Trophoblast cell (in vitro differentiated cells and primary cell): Measurements from ENCODE around the gene ATF6.
A peak's percentile ranks its signal among the peaks of the same experiment; 100 is the strongest.

Experiments used
- DNase-seq, 2 donors: peaks; one replicate each; pipeline ENCODE4 v3.0.0-alpha.2; 2016
- H2AFZ ChIP-seq: 2 replicates; pipeline ENCODE4 v1.6.1; 2013; ENCODE audit warnings: low read length, moderate library complexity, mild to moderate bottlenecking; ENCODE audit not compliant: insufficient read depth, poor library complexity
- H2AK5ac ChIP-seq: 2 replicates; pipeline ENCODE4 v1.6.1; 2013; ENCODE audit warnings: mild to moderate bottlenecking, low read length
- H2BK120ac ChIP-seq: 2 replicates; pipeline ENCODE4 v1.6.1; 2013; ENCODE audit warnings: low read length, mild to moderate bottlenecking, moderate library complexity; ENCODE audit not compliant: insufficient read depth, poor library complexity
- H2BK12ac ChIP-seq: 2 replicates; pipeline ENCODE4 v1.6.1; 2013; ENCODE audit warnings: mild to moderate bottlenecking, low read length, moderate library complexity
- H2BK5ac ChIP-seq: 2 replicates; pipeline ENCODE4 v1.6.1; 2013; ENCODE audit warnings: low read length, low read depth, moderate library complexity, mild to moderate bottlenecking; ENCODE audit not compliant: poor library complexity
- H3K14ac ChIP-seq: 2 replicates; pipeline ENCODE4 v1.6.1; 2013; ENCODE audit warnings: mild to moderate bottlenecking, low read length
- H3K18ac ChIP-seq: 2 replicates; pipeline ENCODE4 v1.6.1; 2013; ENCODE audit warnings: mild to moderate bottlenecking, low read length
- H3K23ac ChIP-seq: 2 replicates; pipeline ENCODE4 v1.6.1; 2013; ENCODE audit warnings: low read length
- H3K27ac ChIP-seq: 2 replicates; pipeline ENCODE4 v1.5.1; 2013; ENCODE audit warnings: low read depth, mild to moderate bottlenecking, inconsistent platforms, low read length, moderate library complexity
- H3K27me3 ChIP-seq: 2 replicates; pipeline ENCODE4 v1.6.1; 2013; ENCODE audit warnings: inconsistent platforms, mild to moderate bottlenecking, low read length, moderate library complexity; ENCODE audit not compliant: insufficient read depth
- H3K36me3 ChIP-seq, 2 experiments: 1 replicate in 1 of 2; 2 replicates in 1 of 2; pipeline ENCODE4 v1.6.1; 2013; ENCODE audit warnings: low read length in 2 of 2, mild to moderate bottlenecking in 2 of 2, moderate library complexity in 1 of 2; ENCODE audit not compliant: insufficient read depth in 2 of 2, control insufficient read depth in 1 of 2
- H3K4ac ChIP-seq: 2 replicates; pipeline ENCODE4 v1.6.1; 2013; ENCODE audit warnings: low read depth, mild to moderate bottlenecking, low read length, moderate library complexity
- H3K4me1 ChIP-seq, 2 experiments: 1 replicate in 1 of 2; 2 replicates in 1 of 2; pipeline ENCODE4 v1.6.1; 2013; ENCODE audit warnings: low read length in 2 of 2, mild to moderate bottlenecking in 2 of 2, moderate library complexity in 1 of 2; ENCODE audit not compliant: insufficient read depth in 2 of 2, control insufficient read depth in 1 of 2
- H3K4me2 ChIP-seq: 2 replicates; pipeline ENCODE4 v1.6.1; 2013; ENCODE audit warnings: inconsistent platforms, mild to moderate bottlenecking, low read length, moderate library complexity
- H3K4me3 ChIP-seq: 2 replicates; pipeline ENCODE4 v1.5.1; 2013; ENCODE audit warnings: mild to moderate bottlenecking, low read depth, low read length, inconsistent platforms
- H3K79me1 ChIP-seq: one replicate; pipeline ENCODE4 v1.6.1; 2013; ENCODE audit warnings: low read length
- H3K79me2 ChIP-seq: 2 replicates; pipeline ENCODE4 v1.6.1; 2013; ENCODE audit warnings: low read length, mild to moderate bottlenecking; ENCODE audit not compliant: control insufficient read depth, insufficient read depth, poor library complexity
- H3K9ac ChIP-seq: 2 replicates; pipeline ENCODE4 v1.6.1; 2013; ENCODE audit warnings: mild to moderate bottlenecking, low read length
- H3K9me3 ChIP-seq: 2 replicates; pipeline ENCODE4 v1.6.1; 2013; ENCODE audit warnings: low read depth, mild to moderate bottlenecking, control low read depth, inconsistent platforms, low read length; ENCODE audit not compliant: insufficient read depth
- H4K12ac ChIP-seq: 2 replicates; pipeline ENCODE4 v1.6.1; 2013; ENCODE audit warnings: low read depth, mild to moderate bottlenecking, low read length, moderate library complexity
- H4K8ac ChIP-seq: 2 replicates; pipeline ENCODE4 v1.6.1; 2013; ENCODE audit warnings: low read depth, mild to moderate bottlenecking, low read length, moderate library complexity
- H4K91ac ChIP-seq: one replicate; pipeline ENCODE4 v1.6.1; 2013; ENCODE audit warnings: low read depth, mild to moderate bottlenecking, low read length, moderate library complexity
- WGBS: extraction: QIAGEN DNeasy Blood & Tissue Kit; methylation state at CpG from one replicate; pipeline ENCODE4 v1.1.7; 2013; ENCODE audit warnings: missing lambda C conversion rate; ENCODE audit not compliant: insufficient read length, insufficient coverage; ENCODE audit errors: extremely low coverage; 5-methylcytosine and 5-hydroxymethylcytosine counted together

The ATF6 gene

GRCh38 chr1:161910604-161911003 lies 144.5 kb downstream of the ATF6 start:
- H3K79me1 ChIP-seq = no peaks in the 10 kb centered on the region
- no peak overlapping the region for H2BK12ac ChIP-seq
- no peak overlapping the region for H3K14ac ChIP-seq
- H3K9ac ChIP-seq = no peak overlapping the region
- H3K4me1 ChIP-seq = no peaks in the 10 kb centered on the region
- no peaks in the 10 kb centered on the region for H3K36me3 ChIP-seq
- H3K23ac ChIP-seq = no peak overlapping the region
- no peak overlapping the region for H2AFZ ChIP-seq
- DNase-seq = peak in 1 of 2 donors; percentile 62
- H2BK5ac ChIP-seq = no peak overlapping the region
- no peaks in the 10 kb centered on the region for H3K79me2 ChIP-seq
- H3K4ac ChIP-seq = no peak overlapping the region
- no peak overlapping the region for H3K4me2 ChIP-seq
- no peak overlapping the region for H4K8ac ChIP-seq
- no peaks in the 10 kb centered on the region for H3K27me3 ChIP-seq
- H3K9me3 ChIP-seq = no peaks in the 10 kb centered on the region
- H3K27ac ChIP-seq = no peak overlapping the region
- H4K12ac ChIP-seq = no peak overlapping the region
- no peak overlapping the region for H4K91ac ChIP-seq
- no peak overlapping the region for H2BK120ac ChIP-seq
- H3K18ac ChIP-seq = no peak overlapping the region
- no peak overlapping the region for H3K4me3 ChIP-seq
- H2AK5ac ChIP-seq = no peak overlapping the region

GRCh38 chr1:161913482-161914140 lies 147.5 kb downstream of the ATF6 start:
- H3K79me1 ChIP-seq = no peaks in the 10 kb centered on the region
- no peaks in the 10 kb centered on the region for H3K79me2 ChIP-seq
- H3K27me3 ChIP-seq = no peaks in the 10 kb centered on the region
- no peak overlapping the region for H2BK5ac ChIP-seq
- H3K23ac ChIP-seq = no peak overlapping the region
- H3K4me2 ChIP-seq = no peak overlapping the region
- H2BK12ac ChIP-seq = no peak overlapping the region
- H3K36me3 ChIP-seq = no peaks in the 10 kb centered on the region
- H3K18ac ChIP-seq = no peak overlapping the region
- no peak overlapping the region for H2BK120ac ChIP-seq
- no peak overlapping the region for H4K12ac ChIP-seq
- no peak overlapping the region for H4K8ac ChIP-seq
- no peak overlapping the region for H3K4ac ChIP-seq
- no peak overlapping the region for H4K91ac ChIP-seq
- no peak overlapping the region for H3K27ac ChIP-seq
- H3K9me3 ChIP-seq = no peaks in the 10 kb centered on the region
- no peak overlapping the region for H2AFZ ChIP-seq
- H3K14ac ChIP-seq = no peak overlapping the region
- H3K4me3 ChIP-seq = no peak overlapping the region
- H2AK5ac ChIP-seq = no peak overlapping the region
- no peak overlapping the region for H3K9ac ChIP-seq
- no peaks in the 10 kb centered on the region for H3K4me1 ChIP-seq
- DNase-seq = no peak

- no CpG with 5 or more reads among the region's 1 CpG for WGBS
- H3K9me3 ChIP-seq = no peaks in the 10 kb centered on the region
- no peak overlapping the region for H3K27ac ChIP-seq
- no peak for DNase-seq
- no peaks in the 10 kb centered on the region for H3K27me3 ChIP-seq
- H2BK5ac ChIP-seq = no peak overlapping the region
- H3K9ac ChIP-seq = no peak overlapping the region
- H3K14ac ChIP-seq = no peak overlapping the region
- H4K12ac ChIP-seq = no peak overlapping the region
- H4K8ac ChIP-seq = no peak overlapping the region
- H2AK5ac ChIP-seq = no peak overlapping the region
- no peak overlapping the region for H3K4me3 ChIP-seq
- H3K4me2 ChIP-seq = no peak overlapping the region
- H3K79me1 ChIP-seq = no peaks in the 10 kb centered on the region
- H2BK120ac ChIP-seq = no peak overlapping the region
- H3K23ac ChIP-seq = no peak overlapping the region
- H3K4me1 ChIP-seq = no peaks in the 10 kb centered on the region
- H4K91ac ChIP-seq = no peak overlapping the region
- H3K36me3 ChIP-seq = no peaks in the 10 kb centered on the region
- H3K4ac ChIP-seq = no peak overlapping the region
- no peak overlapping the region for H2AFZ ChIP-seq
- H3K18ac ChIP-seq = no peak overlapping the region
- H3K79me2 ChIP-seq = no peaks in the 10 kb centered on the region
- H2BK12ac ChIP-seq = no peak overlapping the region
These were observed 148.5 kb downstream of the ATF6 start for GRCh38 chr1:161914595-161914994.

- Histone ChIP-seq H3K79me2 (no peaks in the 10 kb centered on the region), H3K4ac (no peak overlapping the region), H2AK5ac (no peak overlapping the region), H2BK120ac (no peak overlapping the region), H3K4me2 (no peak overlapping the region), H3K14ac (no peak overlapping the region), H2AFZ (no peak overlapping the region), H4K8ac (no peak overlapping the region), H2BK12ac (no peak overlapping the region), H3K18ac (no peak overlapping the region), H2BK5ac (no peak overlapping the region), H3K27me3 (no peaks in the 10 kb centered on the region), H3K79me1 (no peaks in the 10 kb centered on the region), H3K27ac (no peak overlapping the region), H3K36me3 (no peaks in the 10 kb centered on the region), H4K91ac (no peak overlapping the region), H3K9ac (no peak overlapping the region), H3K9me3 (no peaks in the 10 kb centered on the region), H4K12ac (no peak overlapping the region), H3K23ac (no peak overlapping the region), H3K4me1 (no peaks in the 10 kb centered on the region), H3K4me3 (no peak overlapping the region)
- no CpG with 5 or more reads among the region's 1 CpG for WGBS
- no peak for DNase-seq
These were observed 149.0 kb downstream of the ATF6 start for GRCh38 chr1:161915051-161915503.
